B cell (primary cell): Measurements from ENCODE around the gene ZNF311. TPM values are rescaled to one million over a fixed set of nuclear protein-coding genes. Genes with fewer than 3 reads are reported as not detected.

Source experiments
- ATAC-seq: fragments of 200-7000 bp; cut with Tn5 transposase; one replicate; pipeline ENCODE4 v1.10.0; 2021; ENCODE audit warnings: low read depth, mild to moderate bottlenecking, moderate number of reproducible peaks, moderate library complexity
- CTCF ChIA-PET: fragments of 350-600 bp; sonication (Branson Sonifier 250); formaldehyde crosslinking; loops from one replicate; lab custom pipeline; 2021; ENCODE audit warnings: antibody characterized with exemption, inconsistent platforms; lab: Charles Lee
- POLR2A ChIA-PET: fragments of 350-600 bp; sonication (Branson Sonifier 250); formaldehyde crosslinking; loops from one replicate; lab custom pipeline; 2021; ENCODE audit warnings: antibody characterized with exemption; lab: Charles Lee
- DNase-seq: peaks from one replicate; pipeline ENCODE4 v3.0.0; 2013
- H2AFZ ChIP-seq: 2 replicates; pipeline ENCODE4 v1.6.1; 2012; ENCODE audit warnings: mild to moderate bottlenecking, low read depth, low read length; ENCODE audit not compliant: insufficient read depth, poor library complexity, severe bottlenecking
- H3K27ac ChIP-seq, 2 donors: 1 replicate in 1 of 2; 2 replicates in 1 of 2; pipeline ENCODE4 v1.5.1; 2012 to 2013; ENCODE audit warnings: low read length in 2 of 2, mild to moderate bottlenecking in 2 of 2, moderate library complexity in 1 of 2
- H3K27me3 ChIP-seq, 4 experiments: fragments of 200-600 bp in 1 of 4; sonication (generic) in 1 of 4; replicated peaks in 1 of 4; 1 replicate in 2 of 4; 2 replicates in 2 of 4; pipeline versions ENCODE4 v1.6.1 to v1.7.0; 2013 to 2016; ENCODE audit warnings: low read length in 3 of 4, mild to moderate bottlenecking in 2 of 4, mixed read lengths in 1 of 4, moderate library complexity in 1 of 4; ENCODE audit not compliant: insufficient read depth in 4 of 4, control insufficient read depth in 3 of 4; ENCODE audit errors: control extremely low read depth in 1 of 4
- H3K36me3 ChIP-seq, 2 experiments: replicated peaks in 1 of 2; 1 replicate in 1 of 2; 2 replicates in 1 of 2; pipeline versions ENCODE4 v1.6.1 to v1.7.1; 2013; ENCODE audit warnings: low read length in 1 of 2; ENCODE audit not compliant: insufficient read depth in 2 of 2, control insufficient read depth in 1 of 2; ENCODE audit errors: control extremely low read depth in 1 of 2, extremely low read depth in 1 of 2
- H3K4me1 ChIP-seq, 2 donors: fragments of 200-600 bp in 1 of 2; sonication (generic) in 1 of 2; 1 replicate in 1 of 2; 2 replicates in 1 of 2; pipeline versions ENCODE4 v1.5.1 to v1.6.1; 2013 to 2017; ENCODE audit warnings: low read length in 2 of 2; ENCODE audit not compliant: control insufficient read depth in 2 of 2, insufficient read depth in 2 of 2
- H3K4me2 ChIP-seq: replicated peaks from 2 replicates; pipeline ENCODE3; 2012; ENCODE audit warnings: mild to moderate bottlenecking, low read depth, low read length; ENCODE audit not compliant: poor library complexity, severe bottlenecking
- H3K4me3 ChIP-seq, 5 experiments: fragments of 200-600 bp in 1 of 5; sonication (generic) in 1 of 5; 1 replicate in 3 of 5; 2 replicates in 2 of 5; pipeline versions ENCODE4 v1.5.1 to v1.7.0; 2011 to 2016; ENCODE audit warnings: low read length in 4 of 5, mild to moderate bottlenecking in 4 of 5, low read depth in 2 of 5, control low read depth in 1 of 5, moderate library complexity in 1 of 5; ENCODE audit not compliant: insufficient read depth in 1 of 5; ENCODE audit errors: control extremely low read depth in 1 of 5, extremely low read depth in 1 of 5
- H3K79me2 ChIP-seq: fragments of 200-600 bp; sonication (generic); one replicate; pipeline ENCODE4 v1.6.0; 2016; ENCODE audit warnings: low read length; ENCODE audit not compliant: control insufficient read depth, insufficient read depth
- H3K9ac ChIP-seq: fragments of 200-600 bp; sonication (generic); 2 replicates; pipeline ENCODE4 v1.6.1; 2017; ENCODE audit warnings: mild to moderate bottlenecking, low read length, moderate library complexity
- H3K9me3 ChIP-seq, 3 donors: one replicate each; pipeline versions ENCODE4 v1.6.1 to v1.7.1; 2013; ENCODE audit warnings: low read length in 2 of 3; ENCODE audit not compliant: control insufficient read depth in 2 of 3, insufficient read depth in 1 of 3; ENCODE audit errors: control extremely low read depth in 1 of 3
- H4K20me1 ChIP-seq: 2 replicates; pipeline ENCODE4 v1.6.0; 2012; ENCODE audit warnings: mild to moderate bottlenecking, low read length; ENCODE audit not compliant: insufficient read depth, control insufficient read depth, poor library complexity, severe bottlenecking
- H3K27ac Mint-ChIP-seq: one replicate; pipeline ENCODE4 v1.8.0; 2021; ENCODE audit warnings: mixed read lengths
- H3K27me3 Mint-ChIP-seq: one replicate; pipeline ENCODE4 v1.8.0; 2021; ENCODE audit warnings: mixed read lengths
- H3K4me1 Mint-ChIP-seq: one replicate; pipeline ENCODE4 v1.8.0; 2021; ENCODE audit warnings: mixed read lengths
- H3K4me3 Mint-ChIP-seq: one replicate; pipeline ENCODE4 v1.8.0; 2021; ENCODE audit warnings: mixed read lengths
- H3K9me3 Mint-ChIP-seq: one replicate; pipeline ENCODE4 v1.8.0; 2022; ENCODE audit warnings: mixed read lengths; ENCODE audit not compliant: insufficient read depth
- EZH2 ChIP-seq: IDR thresholded peaks from 2 replicates; pipeline ENCODE4 v1.6.1; 2012; ENCODE audit warnings: borderline replicate concordance, low read depth, mild to moderate bottlenecking, moderate library complexity, low read length; ENCODE audit not compliant: insufficient read depth, poor library complexity, severe bottlenecking
- WGBS: methylation state at CpG from one replicate; pipeline ENCODE4 v1.1.5; 2013; ENCODE audit warnings: missing lambda C conversion rate; ENCODE audit not compliant: insufficient coverage; 5-methylcytosine and 5-hydroxymethylcytosine counted together
- intact Hi-C: fragments of 100-400 bp; cut with micrococcal nuclease; formaldehyde crosslinking; loops from one replicate; pipeline ENCODE4 v1.10.0; 2022
- polyA plus RNA-seq: library from polyadenylated mRNA; depleted of rRNA; stranded (reverse); fragments of >200 nt; gene quantifications from 2 replicates; pipeline ENCODE4 v1.2.3, GENCODE V29; 2012
- total RNA-seq, 2 donors: library from RNA; stranded (reverse); fragments of 120-200 nt in 1 of 2; gene quantifications; 1 replicate in 1 of 2; 2 replicates in 1 of 2; pipeline versions ENCODE4 v1.2.3 to v1.2.4, GENCODE V29; 2013 to 2022
- TF ChIP-seq, protein P1 (sequence below): fragments of 200-600 bp; IDR thresholded peaks from one replicate; pipeline ENCODE4 v1.8.0; 2022; ENCODE audit warnings: antibody characterized with exemption, mild to moderate bottlenecking

The ZNF311 gene
- total and polyA plus RNA-seq, 2 donors (not counting 1 experiment from before 2014, with no cell fraction given): 0.17 TPM; not detected in 1

DNA sequence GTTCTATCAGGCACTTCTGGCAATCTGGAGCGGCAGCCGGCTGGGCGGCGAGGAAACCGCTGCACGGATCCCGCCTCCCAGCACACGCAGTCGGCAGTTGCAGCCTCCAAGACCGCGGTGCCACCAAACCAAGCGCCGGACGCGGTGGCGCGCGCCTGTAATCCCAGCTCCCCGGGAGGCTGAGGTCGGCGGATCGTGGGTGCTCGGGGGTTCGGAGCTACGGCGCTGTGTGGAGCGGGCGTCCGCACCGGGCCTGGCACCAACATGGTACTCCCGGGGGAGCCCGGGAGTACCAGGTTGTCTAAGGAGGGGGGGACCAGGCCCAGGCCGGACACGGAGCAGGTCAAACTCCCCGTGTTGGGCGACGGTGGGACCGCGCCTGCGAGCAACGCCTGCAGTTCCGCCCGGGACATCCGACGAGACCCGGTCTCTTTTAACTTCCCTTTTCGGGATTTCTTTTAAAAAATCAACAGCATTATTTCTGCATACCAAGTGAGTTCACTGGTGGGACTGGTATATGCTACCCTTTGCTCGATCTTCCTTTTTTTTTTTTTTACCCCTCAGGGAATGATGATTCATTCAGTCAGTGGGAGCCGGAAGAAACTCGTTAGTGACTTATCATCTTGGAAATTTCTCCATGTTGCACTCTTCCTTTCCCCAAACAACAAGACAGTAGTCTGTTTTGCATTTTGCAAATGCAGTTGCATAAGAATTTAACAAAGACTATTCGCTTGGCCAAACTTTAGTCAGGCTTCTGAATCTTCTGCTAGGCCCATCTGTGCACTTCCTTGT is 27.6 kb downstream of the ZNF311 start:
- H3K36me3 ChIP-seq: no peaks in the 10 kb centered on the region
- TF ChIP-seq, protein P1, sequence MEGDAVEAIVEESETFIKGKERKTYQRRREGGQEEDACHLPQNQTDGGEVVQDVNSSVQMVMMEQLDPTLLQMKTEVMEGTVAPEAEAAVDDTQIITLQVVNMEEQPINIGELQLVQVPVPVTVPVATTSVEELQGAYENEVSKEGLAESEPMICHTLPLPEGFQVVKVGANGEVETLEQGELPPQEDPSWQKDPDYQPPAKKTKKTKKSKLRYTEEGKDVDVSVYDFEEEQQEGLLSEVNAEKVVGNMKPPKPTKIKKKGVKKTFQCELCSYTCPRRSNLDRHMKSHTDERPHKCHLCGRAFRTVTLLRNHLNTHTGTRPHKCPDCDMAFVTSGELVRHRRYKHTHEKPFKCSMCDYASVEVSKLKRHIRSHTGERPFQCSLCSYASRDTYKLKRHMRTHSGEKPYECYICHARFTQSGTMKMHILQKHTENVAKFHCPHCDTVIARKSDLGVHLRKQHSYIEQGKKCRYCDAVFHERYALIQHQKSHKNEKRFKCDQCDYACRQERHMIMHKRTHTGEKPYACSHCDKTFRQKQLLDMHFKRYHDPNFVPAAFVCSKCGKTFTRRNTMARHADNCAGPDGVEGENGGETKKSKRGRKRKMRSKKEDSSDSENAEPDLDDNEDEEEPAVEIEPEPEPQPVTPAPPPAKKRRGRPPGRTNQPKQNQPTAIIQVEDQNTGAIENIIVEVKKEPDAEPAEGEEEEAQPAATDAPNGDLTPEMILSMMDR: no peak
- no peak for TF ChIP-seq EZH2
- peak overlapping the region; percentile 78 for H2AFZ ChIP-seq
- POLR2A ChIA-PET: no interaction called here
- H3K4me3 ChIP-seq: peak overlapping the region; percentile 44 to 64 (median 56)
- Mint-ChIP-seq H3K27ac (peak overlapping the region; percentile 34), H3K4me1 (peaks cover 36% of the 10 kb centered on the region), H3K9me3 (no peaks in the 10 kb centered on the region), H3K27me3 (peaks cover 22% of the 10 kb centered on the region), H3K4me3 (peak overlapping the region; percentile 78)
- H3K4me1 ChIP-seq: peaks cover 25 to 30% of the 10 kb centered on the region in 2 donors
- no peak overlapping the region for H3K27ac ChIP-seq
- H3K9me3 ChIP-seq: peaks cover 0 to 9% (median 1%) of the 10 kb centered on the region in 3 donors
- CTCF ChIA-PET: interaction anchor here (1.7 kb wide), 1 partner anchor 139 kb away, joined by 5 read pairs; no protein-coding TSS in a partner anchor
- WGBS: 6% methylated on average over 49 of the region's 51 CpGs
- H3K27me3 ChIP-seq: peaks cover 0 to 16% (median 2%) of the 10 kb centered on the region in 4 experiments
- peak overlapping the region; percentile 57 for H3K9ac ChIP-seq
- ATAC-seq: no peak
- H3K4me2 ChIP-seq: peak overlapping the region; percentile 79
- intact Hi-C loops: no loop called here
- H3K79me2 ChIP-seq: no peaks in the 10 kb centered on the region
- H4K20me1 ChIP-seq: no peaks in the 10 kb centered on the region
- DNase-seq: peak; percentile 55

DNA sequence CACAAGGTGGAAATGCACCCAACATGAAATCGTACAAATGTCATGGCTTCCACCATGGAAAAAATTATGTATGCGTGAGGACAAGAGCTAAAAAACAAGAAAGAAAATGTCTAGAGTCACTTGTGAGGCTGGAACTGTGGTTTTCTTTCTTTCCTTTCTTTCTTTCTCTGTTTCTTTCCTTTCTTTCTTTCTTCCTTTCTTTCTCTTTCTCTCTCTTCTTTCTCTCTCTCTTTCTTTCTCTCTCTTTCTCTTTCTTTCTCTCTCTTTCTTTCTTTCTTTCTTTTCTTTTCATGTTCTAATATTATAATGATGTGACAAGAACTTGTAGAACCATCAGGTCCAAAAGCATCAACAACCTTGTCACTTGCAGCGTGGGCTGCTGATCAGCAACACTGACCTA is 28.4 kb downstream of the ZNF311 start:
- peaks cover 0 to 6% (median 1%) of the 10 kb centered on the region in 3 donors for H3K9me3 ChIP-seq
- H3K4me1 ChIP-seq: peaks cover 24% of the 10 kb centered on the region in 2 donors
- Mint-ChIP-seq H3K27ac (no peak overlapping the region), H3K4me3 (peak overlapping the region; percentile 78), H3K27me3 (peaks cover 22% of the 10 kb centered on the region), H3K9me3 (no peaks in the 10 kb centered on the region), H3K4me1 (peaks cover 31% of the 10 kb centered on the region)
- H3K4me3 ChIP-seq: peak overlapping the region in 1 of 5 experiments; percentile 56
- no peak overlapping the region for H3K9ac ChIP-seq
- ChIA-PET POLR2A (interaction anchor here (0.6 kb wide), 1 partner anchor 81 kb away, joined by 6 read pairs; no protein-coding TSS in a partner anchor), CTCF (interaction anchor here (1.2 to 1.7 kb wide), 2 partner anchors 139 to 1811 kb away, joined by 4 to 5 read pairs; no protein-coding TSS in a partner anchor)
- no peaks in the 10 kb centered on the region for H3K36me3 ChIP-seq
- H3K4me2 ChIP-seq: peak overlapping the region; percentile 79
- peaks cover 0 to 16% (median 2%) of the 10 kb centered on the region in 4 experiments for H3K27me3 ChIP-seq
- H3K79me2 ChIP-seq: no peaks in the 10 kb centered on the region
- intact Hi-C loops: no loop called here
- peak overlapping the region; percentile 78 for H2AFZ ChIP-seq
- ATAC-seq: no peak
- TF ChIP-seq EZH2: no peak
- TF ChIP-seq, protein P1: no peak
- H3K27ac ChIP-seq: no peak overlapping the region
- DNase-seq: no peak
- WGBS: 13% methylated on average over 1 of the region's 3 CpGs
- no peaks in the 10 kb centered on the region for H4K20me1 ChIP-seq
